Lung (tissue), 12 donors: ENCODE results near the gene USP34. TPM values are rescaled to one million over a fixed set of nuclear protein-coding genes. Genes with fewer than 3 reads are reported as not detected.

ENCODE experiments used
- ATAC-seq: fragments of 200-7000 bp; cut with Tn5 transposase; one replicate; pipeline ENCODE4 v1.9.1; 2020; ENCODE audit warnings: moderate number of reproducible peaks; ENCODE audit not compliant: insufficient read depth, low FRiP score
- DNase-seq, 3 donors: peaks; one replicate each; pipeline ENCODE4 v3.0.0-alpha.2; 2013 to 2017
- H3K27ac ChIP-seq, 2 donors: one replicate each; pipeline ENCODE4 v1.5.1; 2013; ENCODE audit warnings: mild to moderate bottlenecking in 2 of 2, moderate library complexity in 2 of 2, control low read depth in 1 of 2, inconsistent platforms in 1 of 2, low read depth in 1 of 2, low read length in 1 of 2
- H3K27me3 ChIP-seq, 3 donors: one replicate each; pipeline ENCODE4 v1.5.1; 2013; ENCODE audit warnings: low read length in 2 of 3; ENCODE audit not compliant: control insufficient read depth in 3 of 3, insufficient read depth in 3 of 3
- H3K36me3 ChIP-seq, 4 donors: one replicate each; pipeline ENCODE4 v1.5.1; 2013; ENCODE audit warnings: low read length in 4 of 4, mild to moderate bottlenecking in 1 of 4, moderate library complexity in 1 of 4; ENCODE audit not compliant: control insufficient read depth in 4 of 4, insufficient read depth in 4 of 4
- H3K4me1 ChIP-seq, 5 donors: one replicate each; pipeline ENCODE4 v1.5.1; 2013; ENCODE audit warnings: low read length in 5 of 5, mild to moderate bottlenecking in 2 of 5, moderate library complexity in 1 of 5; ENCODE audit not compliant: control insufficient read depth in 5 of 5, insufficient read depth in 5 of 5
- H3K4me3 ChIP-seq: one replicate; pipeline ENCODE4 v1.5.1; 2013; ENCODE audit warnings: mild to moderate bottlenecking, control low read depth, moderate library complexity
- H3K9ac ChIP-seq, 2 donors: one replicate each; pipeline ENCODE4 v1.5.1; 2013; ENCODE audit warnings: low read length in 2 of 2, control low read depth in 1 of 2; ENCODE audit not compliant: insufficient read depth in 1 of 2
- H3K9me3 ChIP-seq, 4 donors: one replicate each; pipeline ENCODE4 v1.5.1; 2013; ENCODE audit warnings: low read length in 3 of 4, mild to moderate bottlenecking in 1 of 4, moderate library complexity in 1 of 4; ENCODE audit not compliant: control insufficient read depth in 4 of 4, insufficient read depth in 3 of 4
- CTCF ChIP-seq: IDR thresholded peaks from 2 replicates; pipeline ENCODE4 v1.5.1; 2012; ENCODE audit warnings: mild to moderate bottlenecking; ENCODE audit errors: control extremely low read depth, extremely low read depth
- WGBS, 2 donors: extraction: QIAGEN DNeasy Blood & Tissue Kit; methylation state at CpG; one replicate each; pipeline ENCODE4 v1.1.7; 2013; 5-methylcytosine and 5-hydroxymethylcytosine counted together
- polyA plus RNA-seq, 2 donors: library from polyadenylated mRNA; stranded (reverse); fragments of 200-250 nt; gene quantifications; one replicate each; pipeline ENCODE4 v1.2.1, GENCODE V29; 2013
- total RNA-seq, 2 donors: library from RNA; depleted of rRNA in 1 of 2; stranded (reverse); fragments of >200 nt in 1 of 2; gene quantifications; one replicate each; pipeline ENCODE4 v1.2.1, GENCODE V29; 2014 to 2021
- donor health status: control.
- donor health status: control.
- donor health status: Bipolar disorder and iron deficiency.
- donor health status: healthy.
- donor health status: DM: yes; HTN: yes; CAD: no.

USP34 gene
- total and polyA plus RNA-seq, 4 donors, result 38.7 to 233 (median 67.8) TPM

DNA sequence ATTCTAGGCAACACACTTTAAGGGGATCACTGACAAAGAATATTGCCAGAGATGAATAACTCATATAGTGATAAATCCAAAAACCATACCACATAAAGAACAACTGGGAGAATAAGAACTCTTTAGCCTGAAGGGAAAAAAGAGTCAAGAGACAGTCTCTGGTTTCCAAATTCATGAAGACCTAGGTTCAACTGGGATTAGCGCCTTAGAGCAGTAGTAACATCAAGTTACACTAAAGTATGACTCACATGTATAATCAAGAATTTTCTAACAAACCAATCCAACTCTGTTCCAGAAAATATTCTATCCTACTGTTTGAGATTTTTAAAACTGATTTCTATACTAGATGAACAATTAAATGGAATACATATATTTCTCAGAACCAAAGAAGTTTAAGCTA, 93.8 kb downstream of the USP34 start:
- peaks cover 9 to 24% (median 20%) of the 10 kb centered on the region in 4 donors for H3K36me3 ChIP-seq
- ATAC-seq, result no peak
- 0 to 59% methylated on average over 1 of the region's 1 CpG for WGBS, 2 donors

DNA sequence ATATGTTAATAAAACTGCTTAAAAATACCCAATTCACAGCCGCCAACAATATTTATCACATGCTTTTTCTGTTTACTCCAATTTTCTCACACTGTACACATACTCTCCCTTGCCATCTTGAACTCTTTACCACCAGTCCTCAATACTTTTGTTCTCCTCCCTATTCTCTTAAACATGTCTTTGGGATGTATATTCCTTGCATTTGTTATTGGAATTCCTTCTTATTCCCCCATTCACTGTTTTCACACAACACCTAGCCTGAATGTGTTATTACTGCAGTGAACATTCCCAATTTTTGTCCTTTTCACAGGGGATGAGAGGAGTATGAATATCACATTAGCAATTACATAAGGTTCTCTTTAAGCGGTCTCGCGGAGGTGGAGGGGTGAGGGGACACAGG, 94.7 kb downstream of the USP34 start:
- Histone ChIP-seq H3K4me1 (peaks cover 0 to 16% (median 9%) of the 10 kb centered on the region in 5 donors), H3K27me3 (no peaks in the 10 kb centered on the region), H3K9me3 (no peaks in the 10 kb centered on the region), H3K27ac (no peak overlapping the region), H3K36me3 (peaks cover 9 to 24% (median 17%) of the 10 kb centered on the region in 4 donors), H3K9ac (no peak overlapping the region), H3K4me3 (no peak overlapping the region)
- 96 to 98% methylated on average over 4 of the region's 4 CpGs for WGBS, 2 donors
- DNase-seq (no peak), ATAC-seq (no peak)
- no peak for TF ChIP-seq CTCF

More for the DNA sequence above, 93.8 kb downstream of the USP34 start:
- peaks cover 0 to 18% (median 9%) of the 10 kb centered on the region in 5 donors for H3K4me1 ChIP-seq
- H3K27ac ChIP-seq, result no peak overlapping the region
- TF ChIP-seq CTCF, result no peak
- no peak overlapping the region for H3K4me3 ChIP-seq
- no peak overlapping the region for H3K9ac ChIP-seq
- H3K27me3 ChIP-seq, result no peaks in the 10 kb centered on the region
- no peak for DNase-seq
- H3K9me3 ChIP-seq, result no peaks in the 10 kb centered on the region

GRCh38 chr2:61371027-61371426, 99.9 kb downstream of the USP34 start:
- no peak for TF ChIP-seq CTCF
- H3K36me3 ChIP-seq, result peaks cover 9 to 21% (median 13%) of the 10 kb centered on the region in 4 donors
- H3K4me1 ChIP-seq, result no peaks in the 10 kb centered on the region
- no peak for ATAC-seq
- no peak overlapping the region for H3K4me3 ChIP-seq
- H3K27me3 ChIP-seq, result no peaks in the 10 kb centered on the region
- no peak overlapping the region for H3K9ac ChIP-seq
- no peaks in the 10 kb centered on the region for H3K9me3 ChIP-seq
- DNase-seq, result no peak
- H3K27ac ChIP-seq, result no peak overlapping the region
